Measurements from ENCODE around the gene PDLIM5.
"Not testable (repeated sequence)": the region's sequence is repeated elsewhere in the genome, so short reads cannot be mapped to it uniquely, and the experiment has no call there.

Gene PDLIM5

GRCh38 chr4:94498502-94498901, 46.8 kb downstream of the PDLIM5 start:
- no peak for DNase-seq

GRCh38 chr4:94500685-94501084, 48.9 kb downstream of the PDLIM5 start:
- DNase-seq, result no peak

- no peak for DNase-seq
Observed at GRCh38 chr4:94504545-94504944, 52.8 kb downstream of the PDLIM5 start.

GRCh38 chr4:94506822-94507221, 55.1 kb downstream of the PDLIM5 start:
- no peak for DNase-seq

GRCh38 chr4:94507281-94507680, 55.5 kb downstream of the PDLIM5 start:
- DNase-seq, result no peak

GRCh38 chr4:94507708-94508107, 56.0 kb downstream of the PDLIM5 start:
- DNase-seq, result no peak

GRCh38 chr4:94508296-94508695, 56.6 kb downstream of the PDLIM5 start:
- no peak for DNase-seq

- no peak for DNase-seq
Observed at GRCh38 chr4:94508806-94509205, 57.1 kb downstream of the PDLIM5 start.

GRCh38 chr4:94511591-94511990, 59.8 kb downstream of the PDLIM5 start:
- no peak for DNase-seq

GRCh38 chr4:94513532-94513931, 61.8 kb downstream of the PDLIM5 start:
- not testable (repeated sequence) for DNase-seq

- DNase-seq, result no peak
Observed at GRCh38 chr4:94515365-94515764, 63.6 kb downstream of the PDLIM5 start.

- DNase-seq, result no peak
Observed at GRCh38 chr4:94516067-94516466, 64.3 kb downstream of the PDLIM5 start.

- DNase-seq, result no peak
Observed at GRCh38 chr4:94516999-94517398, 65.3 kb downstream of the PDLIM5 start.

- no peak for DNase-seq
Observed at GRCh38 chr4:94517492-94517891, 65.8 kb downstream of the PDLIM5 start.

GRCh38 chr4:94519019-94519418, 67.3 kb downstream of the PDLIM5 start:
- DNase-seq, result no peak

GRCh38 chr4:94519925-94520789, 68.4 kb downstream of the PDLIM5 start:
- no peak for DNase-seq

- no peak for DNase-seq
Observed at GRCh38 chr4:94523033-94523580, 71.4 kb downstream of the PDLIM5 start.

- no peak for DNase-seq
Observed at GRCh38 chr4:94523617-94524016, 71.9 kb downstream of the PDLIM5 start.

GRCh38 chr4:94525993-94526728, 74.4 kb downstream of the PDLIM5 start:
- DNase-seq, result no peak

- DNase-seq, result no peak
Observed at GRCh38 chr4:94527556-94528233, 76.0 kb downstream of the PDLIM5 start.

- DNase-seq, result no peak
Observed at GRCh38 chr4:94528792-94529451, 77.2 kb downstream of the PDLIM5 start.

GRCh38 chr4:94530073-94530472, 78.3 kb downstream of the PDLIM5 start:
- DNase-seq, result no peak

Data from retina (tissue), 1 donor.